ENCODE measurements around the gene HOTAIR. TPM values are rescaled to one million over a fixed set of nuclear protein-coding genes. Genes with fewer than 3 reads are reported as not detected.

The HOTAIR gene
- total RNA-seq, 1 experiment from 2014 or later: not detected

DNA sequence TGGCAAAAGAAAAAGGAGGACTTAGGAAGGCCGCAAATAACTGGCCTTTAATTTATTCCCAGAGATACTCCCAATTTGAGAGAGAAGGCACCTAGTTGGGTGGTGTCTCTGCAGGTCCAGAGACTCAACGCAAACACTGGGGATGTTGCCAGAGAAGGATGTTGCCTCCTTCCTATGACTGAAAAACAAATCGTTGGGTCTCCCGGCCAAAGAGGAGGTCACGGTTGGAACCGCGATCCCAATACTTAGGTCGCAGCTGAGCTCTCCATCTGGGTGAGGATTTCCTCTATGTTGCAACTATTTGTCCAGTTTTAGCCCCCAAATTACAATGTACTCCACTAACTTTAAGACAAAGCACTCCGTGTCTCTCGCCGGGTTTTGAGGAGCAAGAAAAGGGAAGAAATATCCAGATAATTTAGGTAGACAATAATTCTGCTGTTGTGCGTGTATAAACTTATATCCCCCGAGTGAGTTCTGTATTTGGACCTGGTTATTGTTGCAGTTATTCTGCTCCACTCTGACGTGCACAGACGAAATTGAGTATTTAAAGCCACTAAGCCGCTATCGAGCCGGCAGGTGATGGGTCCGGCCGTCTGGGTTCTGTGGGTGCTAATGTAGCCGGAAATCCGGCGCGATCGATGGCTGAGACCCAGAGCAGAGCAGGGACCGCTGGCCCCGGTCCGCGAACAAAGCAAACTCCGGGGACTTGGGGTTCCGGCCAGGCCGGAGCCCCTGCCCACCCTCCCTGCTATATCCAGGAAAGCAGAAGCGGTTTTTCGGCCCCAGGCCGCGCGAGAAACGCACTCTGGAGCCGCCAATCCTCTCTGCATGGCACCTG, 14.3 kb downstream of the HOTAIR start:
- Mint-ChIP-seq H3K9me3 (peaks cover 0 to 8% of the 10 kb centered on the region in 2 experiments; a peak in 2 of 5 replicates), H3K27me3 (ENCODE audit: low read depth) (peaks cover 100% of the 10 kb centered on the region), H3K4me3 (no peak overlapping the region), H3K4me1 (peaks cover under 1 to 6% of the 10 kb centered on the region in 2 experiments; a peak in 3 of 4 replicates), H3K36me3 (ENCODE audit: insufficient read depth in 1 of 3, low read depth in 3 of 3) (no peaks in the 10 kb centered on the region; a peak in 2 of 7 replicates), H3K27ac (no peak overlapping the region; a peak in 1 of 7 replicates)
- Histone ChIP-seq H3K56ac (ENCODE audit: insufficient read length, low read depth, low read length) (no peak overlapping the region), H4K91ac (ENCODE audit: insufficient read length, low read depth, low read length) (no peak overlapping the region), H3K27me3 (ENCODE audit: insufficient read depth, low read length) (peaks cover 100% of the 10 kb centered on the region), H3K23me2 (ENCODE audit: insufficient read length, low read depth, low read length, poor library complexity, severe bottlenecking) (no peaks in the 10 kb centered on the region), H3K23ac (ENCODE audit: insufficient read length, low read depth, low read length) (no peak overlapping the region), H4K20me1 (ENCODE audit: control insufficient read depth, insufficient read depth, insufficient read length) (no peaks in the 10 kb centered on the region), H3K9ac (ENCODE audit: extremely low read depth, insufficient read length, low read length) (no peak overlapping the region), H3K79me1 (ENCODE audit: insufficient read depth, low read depth, low read length, poor library complexity, severe bottlenecking) (no peaks in the 10 kb centered on the region), H4K5ac (ENCODE audit: insufficient read length, low read depth, low read length) (no peak overlapping the region), H2BK20ac (ENCODE audit: low read depth, low read length, poor library complexity, severe bottlenecking) (no peak overlapping the region), H3K79me2 (ENCODE audit: insufficient read depth, low read length) (no peaks in the 10 kb centered on the region), H2BK5ac (ENCODE audit: insufficient read length, low read length) (no peak overlapping the region), H2BK12ac (ENCODE audit: insufficient read length, low read depth, low read length) (no peak overlapping the region), H4K8ac (replicated peaks; ENCODE audit: insufficient read length, low read depth, low read length) (no peak overlapping the region), H3K9me3 (ENCODE audit: control insufficient read depth, low read depth, low read length) (no peaks in the 10 kb centered on the region), H2AFZ (ENCODE audit: low read length) (no peak overlapping the region), H3K4ac (ENCODE audit: low read depth, low read length) (no peak overlapping the region), H3K18ac (ENCODE audit: insufficient read length, low read depth, low read length) (no peak overlapping the region), H3K4me1 (ENCODE audit: insufficient read depth, low read length) (no peaks in the 10 kb centered on the region), H3T11ph (ENCODE audit: low read length) (no peak overlapping the region), H2BK120ac (ENCODE audit: low read depth, low read length, poor library complexity, severe bottlenecking) (no peak overlapping the region), H3K27ac (ENCODE audit: insufficient read length, low read depth, low read length) (no peak overlapping the region), H2AK5ac (ENCODE audit: insufficient read length, low read length) (no peak overlapping the region), H3K14ac (ENCODE audit: insufficient read depth, low read length) (no peak overlapping the region), H2BK15ac (ENCODE audit: low read depth, low read length) (no peak overlapping the region), H3K4me2 (ENCODE audit: insufficient read depth, insufficient read length, low read length) (no peak overlapping the region)
- DNase-seq: no peak
- no CpG with 5 or more reads among the region's 39 CpGs for WGBS (ENCODE audit: extremely low coverage, insufficient read length, low lambda C conversion rate)
- TF ChIP-seq, protein P1, sequence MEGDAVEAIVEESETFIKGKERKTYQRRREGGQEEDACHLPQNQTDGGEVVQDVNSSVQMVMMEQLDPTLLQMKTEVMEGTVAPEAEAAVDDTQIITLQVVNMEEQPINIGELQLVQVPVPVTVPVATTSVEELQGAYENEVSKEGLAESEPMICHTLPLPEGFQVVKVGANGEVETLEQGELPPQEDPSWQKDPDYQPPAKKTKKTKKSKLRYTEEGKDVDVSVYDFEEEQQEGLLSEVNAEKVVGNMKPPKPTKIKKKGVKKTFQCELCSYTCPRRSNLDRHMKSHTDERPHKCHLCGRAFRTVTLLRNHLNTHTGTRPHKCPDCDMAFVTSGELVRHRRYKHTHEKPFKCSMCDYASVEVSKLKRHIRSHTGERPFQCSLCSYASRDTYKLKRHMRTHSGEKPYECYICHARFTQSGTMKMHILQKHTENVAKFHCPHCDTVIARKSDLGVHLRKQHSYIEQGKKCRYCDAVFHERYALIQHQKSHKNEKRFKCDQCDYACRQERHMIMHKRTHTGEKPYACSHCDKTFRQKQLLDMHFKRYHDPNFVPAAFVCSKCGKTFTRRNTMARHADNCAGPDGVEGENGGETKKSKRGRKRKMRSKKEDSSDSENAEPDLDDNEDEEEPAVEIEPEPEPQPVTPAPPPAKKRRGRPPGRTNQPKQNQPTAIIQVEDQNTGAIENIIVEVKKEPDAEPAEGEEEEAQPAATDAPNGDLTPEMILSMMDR (conservative IDR thresholded peaks at IDR 0.05): no peak
